GM12873 (cell line): ENCODE measurements around the gene PLAAT1.

Experiments
- CTCF ChIP-seq: IDR thresholded peaks from 2 replicates; pipeline ENCODE4 v1.5.1; 2012; ENCODE audit warnings: low read depth, mild to moderate bottlenecking, moderate library complexity, low read length, control low read depth; ENCODE audit not compliant: insufficient read depth; ENCODE audit errors: missing control alignments

Gene PLAAT1

GRCh38 chr3:193317682-193318300, 76.8 kb downstream of the PLAAT1 start:
- no peak for TF ChIP-seq CTCF
